Measurements from ENCODE around the gene NAT14. TPM values are rescaled to one million over a fixed set of nuclear protein-coding genes. Genes with fewer than 3 reads are reported as not detected.
"Not testable (repeated sequence)": the region's sequence is repeated elsewhere in the genome, so short reads cannot be mapped to it uniquely, and the experiment has no call there.

Gene NAT14
- polyA plus RNA-seq, 1 experiment = 34.8 TPM

DNA sequence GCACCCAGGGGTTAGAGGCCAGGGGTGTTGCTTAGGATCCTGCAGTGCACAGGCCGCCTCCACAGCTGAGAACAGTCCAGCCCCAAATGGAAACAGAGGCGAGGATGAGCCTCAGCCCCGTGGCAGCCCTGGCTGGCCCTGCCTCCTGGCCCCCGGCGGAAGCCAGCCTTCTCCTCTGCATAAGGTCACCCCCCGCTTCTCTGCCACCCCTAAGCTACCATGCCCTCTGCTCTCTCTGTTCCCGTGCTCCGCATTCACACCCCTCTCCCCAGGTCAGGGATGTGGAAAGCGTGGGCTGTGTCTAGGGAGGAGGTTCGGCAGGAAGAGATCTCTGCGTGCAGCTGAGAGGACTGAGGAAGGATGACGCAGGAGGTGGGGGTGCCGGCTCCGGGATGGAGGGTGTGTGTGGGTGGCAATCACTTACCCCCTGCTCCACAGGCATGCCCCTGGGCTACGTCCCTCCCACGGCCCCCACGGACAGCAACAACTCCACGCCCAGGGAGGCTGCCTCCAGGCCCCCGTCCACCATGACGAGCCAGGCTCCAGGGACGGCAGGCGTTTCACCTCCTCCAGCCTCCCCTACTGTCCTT lies 9.3 kb downstream of the NAT14 start:
- no peaks in the 10 kb centered on the region for H3K27me3 ChIP-seq (ENCODE audit: control insufficient read depth, insufficient read depth, low read length)
- DNase-seq (ENCODE audit: low read depth) = no peak
- no peak for TF ChIP-seq CTCF (IDR thresholded peaks at IDR 0.05; ENCODE audit: insufficient read depth, low read depth, low read length)
- peak overlapping the region; percentile 39 for H3K4me3 ChIP-seq (ENCODE audit: low read depth, low read length)
- POLR2A ChIA-PET = no interaction called here
- CTCF ChIA-PET = interaction anchor here (0.6 to 10.9 kb wide), 7 partner anchors 10 to 451 kb away, joined by 3 to 106 read pairs (median 5); no protein-coding TSS in a partner anchor
- H3K36me3 ChIP-seq (ENCODE audit: control insufficient read depth, insufficient read depth, low read length) = peaks cover 10% of the 10 kb centered on the region

DNA sequence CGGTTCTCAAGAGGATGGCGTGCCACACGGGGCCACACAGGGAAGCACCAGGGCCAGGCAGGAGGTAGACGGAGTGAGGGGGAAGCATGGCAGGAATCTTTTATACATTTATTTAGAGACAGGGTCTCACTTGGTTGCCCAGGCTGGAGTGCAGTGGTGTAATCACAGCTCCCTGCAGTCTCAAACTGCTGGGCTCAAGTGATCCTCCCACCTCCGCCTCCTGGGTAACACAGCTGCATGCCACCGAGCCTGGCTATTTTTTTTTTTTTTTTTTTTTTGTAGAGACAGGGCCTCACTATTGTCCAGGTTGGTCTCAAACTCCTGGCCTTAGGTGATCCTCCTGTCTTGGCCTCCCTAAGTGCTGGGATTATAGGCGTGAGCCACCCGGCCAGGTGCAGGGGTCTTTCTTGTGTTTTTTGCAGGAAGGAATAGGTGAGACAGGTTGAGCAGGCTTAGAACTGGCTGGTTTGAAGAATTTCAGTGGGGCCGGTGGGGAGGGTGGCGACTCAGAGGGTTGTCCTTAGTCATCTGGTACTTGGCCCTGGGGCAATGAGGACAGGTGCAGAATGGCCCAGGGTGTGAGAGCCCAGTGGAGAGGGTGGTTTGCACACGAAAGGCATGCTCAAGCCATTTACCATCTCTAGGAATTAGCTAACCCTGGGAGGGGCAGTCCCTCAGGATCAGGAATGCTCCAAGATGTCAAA lies 10.8 kb downstream of the NAT14 start:
- H3K4me3 ChIP-seq (ENCODE audit: low read depth, low read length) = no peak overlapping the region
- ChIA-PET CTCF (interaction anchor here (1.1 to 10.9 kb wide), 4 partner anchors 8 to 36 kb away, joined by 4 to 106 read pairs (median 26); no protein-coding TSS in a partner anchor), POLR2A (no interaction called here)
- H3K36me3 ChIP-seq (ENCODE audit: control insufficient read depth, insufficient read depth, low read length) = peaks cover 17% of the 10 kb centered on the region
- DNase-seq (ENCODE audit: low read depth) = no peak
- TF ChIP-seq CTCF (IDR thresholded peaks at IDR 0.05; ENCODE audit: insufficient read depth, low read depth, low read length) = no peak
- no peaks in the 10 kb centered on the region for H3K27me3 ChIP-seq (ENCODE audit: control insufficient read depth, insufficient read depth, low read length)

- not testable (repeated sequence) for H3K4me3 ChIP-seq (ENCODE audit: low read depth, low read length); H3K27me3 ChIP-seq (ENCODE audit: control insufficient read depth, insufficient read depth, low read length); DNase-seq (ENCODE audit: low read depth)
- ChIA-PET POLR2A (interaction anchor here (0.7 kb wide), 1 partner anchor 20 kb away, joined by 27 read pairs; no protein-coding TSS in a partner anchor), CTCF (interaction anchor here (5.9 kb wide), 1 partner anchor 29 kb away, joined by 45 read pairs; no protein-coding TSS in a partner anchor)
- H3K36me3 ChIP-seq (ENCODE audit: control insufficient read depth, insufficient read depth, low read length) = peaks cover 22% of the 10 kb centered on the region
These were observed 11.8 kb downstream of the NAT14 start for GRCh38 chr19:55496820-55497219.

DNA sequence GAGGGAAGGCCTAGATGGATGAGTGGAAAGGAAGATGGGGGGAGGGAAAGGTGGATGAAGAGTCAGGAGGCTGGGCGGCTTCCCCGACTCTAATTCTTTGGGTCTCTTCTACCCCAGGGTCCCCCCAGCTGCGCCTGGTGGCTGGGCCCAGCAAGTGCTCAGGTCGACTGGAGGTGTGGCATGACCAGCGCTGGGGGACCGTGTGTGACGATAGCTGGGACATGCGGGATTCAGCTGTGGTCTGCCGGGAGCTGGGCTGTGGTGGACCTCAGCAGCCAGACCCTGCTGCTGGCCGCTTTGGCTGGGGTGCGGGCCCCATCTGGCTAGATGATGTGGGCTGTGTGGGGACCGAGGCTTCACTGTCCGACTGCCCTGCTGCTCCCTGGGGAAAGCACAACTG lies 12.8 kb downstream of the NAT14 start:
- no peak overlapping the region for H3K4me3 ChIP-seq (ENCODE audit: low read depth, low read length)
- ChIA-PET POLR2A (no interaction called here), CTCF (interaction anchor here (1.5 to 2.7 kb wide), 2 partner anchors 30 to 79 kb away, joined by 4 to 11 read pairs; no protein-coding TSS in a partner anchor)
- no peaks in the 10 kb centered on the region for H3K27me3 ChIP-seq (ENCODE audit: control insufficient read depth, insufficient read depth, low read length)
- H3K36me3 ChIP-seq (ENCODE audit: control insufficient read depth, insufficient read depth, low read length) = peaks cover 23% of the 10 kb centered on the region
- DNase-seq (ENCODE audit: low read depth) = no peak
- no peak for TF ChIP-seq CTCF (IDR thresholded peaks at IDR 0.05; ENCODE audit: insufficient read depth, low read depth, low read length)

- no peak for TF ChIP-seq CTCF (IDR thresholded peaks at IDR 0.05; ENCODE audit: insufficient read depth, low read depth, low read length)
- no peaks in the 10 kb centered on the region for H3K27me3 ChIP-seq (ENCODE audit: control insufficient read depth, insufficient read depth, low read length)
- no peak for DNase-seq (ENCODE audit: low read depth)
- peaks cover 23% of the 10 kb centered on the region for H3K36me3 ChIP-seq (ENCODE audit: control insufficient read depth, insufficient read depth, low read length)
- H3K4me3 ChIP-seq (ENCODE audit: low read depth, low read length) = no peak overlapping the region
- POLR2A ChIA-PET = no interaction called here
- CTCF ChIA-PET = interaction anchor here (1.5 to 2.7 kb wide), 2 partner anchors 31 to 80 kb away, joined by 4 to 11 read pairs; no protein-coding TSS in a partner anchor
These were observed 13.4 kb downstream of the NAT14 start for GRCh38 chr19:55498246-55498840.
